Limb (tissue), 2 donors: ENCODE measurements around the gene KAT2A.
"Not testable (repeated sequence)": the region's sequence is repeated elsewhere in the genome, so short reads cannot be mapped to it uniquely, and the experiment has no call there.

ENCODE experiments used
- DNase-seq, 2 donors: peaks; one replicate each; pipeline ENCODE4 v3.0.0-alpha.2; 2016; ENCODE audit errors: extremely low spot score in 2 of 2

The KAT2A gene

GRCh38 chr17:42120770-42121769 is at the start of gene KAT2A:
Gene KAT2A, minus strand, starts transcription at chr17:42121367. Its CDS starts 63 bp downstream, at chr17:42121304.
- DNase-seq, result peak; percentile 80 to 91

GRCh38 chr17:42169351-42169750 is 48.2 kb upstream of the KAT2A start:
- DNase-seq, result no peak

- no peak for DNase-seq
Observed at GRCh38 chr17:42167807-42168206, 46.6 kb upstream of the KAT2A start.

DNA sequence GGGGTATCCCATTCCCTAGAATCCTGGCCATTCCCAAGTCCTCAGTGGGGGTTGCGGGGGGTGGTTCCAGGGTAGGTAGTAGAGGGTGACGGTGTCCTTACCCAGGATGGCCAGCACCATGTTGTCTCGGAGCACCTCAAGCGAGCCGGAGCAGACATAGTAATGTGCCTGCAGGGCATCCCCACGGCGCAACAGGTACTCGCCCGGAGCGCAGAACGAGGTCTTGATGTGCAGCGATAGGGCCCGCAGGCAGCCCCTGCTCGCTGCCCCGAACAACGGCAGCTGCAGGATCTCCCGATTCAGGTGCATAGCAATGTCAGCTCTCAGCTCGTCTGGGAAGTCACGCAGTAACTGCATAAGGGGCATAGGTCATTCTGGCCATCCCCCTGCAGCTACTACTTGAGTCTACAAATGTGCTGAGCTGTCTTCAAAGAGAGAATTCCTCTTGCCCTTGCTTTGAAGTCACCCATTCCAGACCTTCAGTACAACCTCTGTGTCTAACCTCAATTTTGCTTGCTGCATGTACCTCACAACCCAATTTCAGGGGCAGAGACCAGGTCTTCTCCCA is 45.1 kb upstream of the KAT2A start:
- DNase-seq, result no peak

DNA sequence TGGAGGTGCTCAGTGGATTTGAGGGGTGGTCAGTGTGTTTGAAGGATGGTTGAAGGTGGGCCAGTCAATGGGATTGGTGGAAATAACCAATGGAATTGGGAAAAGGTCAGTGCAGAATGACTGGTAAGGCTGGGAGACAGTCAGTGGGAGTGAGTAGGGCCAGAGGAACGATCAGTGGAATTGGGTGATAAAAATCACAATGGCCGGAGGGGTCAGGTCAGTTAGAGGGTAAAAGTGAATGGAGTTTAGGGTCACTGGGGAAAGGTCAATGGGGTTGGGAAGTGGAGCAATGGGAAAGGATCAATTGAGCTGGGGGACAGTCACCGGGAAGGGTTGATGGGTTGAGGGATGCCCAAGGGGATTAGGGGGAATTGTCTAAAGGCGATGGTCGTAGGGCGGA is 44.6 kb upstream of the KAT2A start:
- DNase-seq, result no peak

- DNase-seq, result no peak
Observed at GRCh38 chr17:42163696-42164407, 42.7 kb upstream of the KAT2A start.

DNA sequence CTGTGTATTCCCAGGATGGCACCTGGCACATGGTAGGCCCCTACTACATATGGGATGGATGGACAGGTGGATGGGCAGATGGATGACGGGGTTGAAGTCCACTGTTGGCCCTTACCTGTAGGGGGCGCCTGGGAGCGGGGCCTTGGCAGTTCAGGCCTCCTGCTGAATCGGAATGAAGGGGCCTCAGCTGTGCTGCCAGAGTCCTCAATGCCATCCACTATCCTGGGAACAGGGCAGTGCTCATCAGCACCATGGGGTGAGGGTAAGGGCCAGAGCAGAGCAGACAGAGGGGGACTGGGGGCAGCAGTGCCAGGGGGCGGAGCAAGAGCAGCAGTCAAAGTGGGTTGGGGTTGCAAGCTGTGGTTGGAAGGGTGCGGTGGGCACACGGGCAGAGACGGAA is 41.9 kb upstream of the KAT2A start:
- no peak for DNase-seq

DNA sequence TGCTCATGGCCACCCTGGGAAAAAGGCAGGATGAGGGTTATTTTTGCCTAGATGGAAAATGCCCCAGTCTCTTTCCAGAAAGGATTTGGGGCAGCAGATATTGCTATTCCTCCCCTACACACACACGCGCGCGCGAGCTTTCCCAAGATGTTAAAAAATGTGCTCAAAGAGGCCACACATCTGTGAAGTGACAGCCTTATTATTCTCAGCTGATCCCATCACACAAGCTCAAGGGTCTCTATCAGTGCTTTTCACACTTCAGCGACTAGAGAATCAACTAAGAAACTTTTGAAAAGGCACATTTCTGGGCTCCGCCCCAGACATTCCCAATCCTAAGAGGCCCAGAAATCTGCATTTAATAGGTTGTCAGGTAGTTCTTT is 39.4 kb upstream of the KAT2A start:
- no peak for DNase-seq

- no peak for DNase-seq
Observed at GRCh38 chr17:42159796-42160530, 38.8 kb upstream of the KAT2A start.

DNA sequence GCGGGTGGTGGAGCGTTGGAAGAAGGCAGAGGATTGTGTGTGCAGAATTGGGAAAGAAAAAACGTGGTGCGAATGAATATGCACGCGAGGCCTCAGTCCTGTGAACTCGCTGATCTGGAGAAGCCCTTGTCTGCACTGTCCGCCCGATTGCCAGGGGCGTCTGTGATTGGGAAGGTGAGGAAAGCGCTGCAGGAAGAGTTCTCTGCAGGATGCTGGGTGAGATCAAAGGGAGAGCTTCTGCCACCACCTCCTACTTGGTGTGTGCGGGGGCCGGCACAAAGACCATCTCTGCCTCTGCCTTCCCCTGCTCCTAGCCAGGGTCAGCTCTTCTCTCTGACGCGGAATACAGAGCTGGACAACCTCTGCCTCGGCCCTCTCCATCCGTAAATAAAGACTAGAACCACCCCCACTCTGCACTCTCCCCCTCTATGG is 34.5 kb upstream of the KAT2A start:
- DNase-seq, result peak in 1 of 2 donors; percentile 55

DNA sequence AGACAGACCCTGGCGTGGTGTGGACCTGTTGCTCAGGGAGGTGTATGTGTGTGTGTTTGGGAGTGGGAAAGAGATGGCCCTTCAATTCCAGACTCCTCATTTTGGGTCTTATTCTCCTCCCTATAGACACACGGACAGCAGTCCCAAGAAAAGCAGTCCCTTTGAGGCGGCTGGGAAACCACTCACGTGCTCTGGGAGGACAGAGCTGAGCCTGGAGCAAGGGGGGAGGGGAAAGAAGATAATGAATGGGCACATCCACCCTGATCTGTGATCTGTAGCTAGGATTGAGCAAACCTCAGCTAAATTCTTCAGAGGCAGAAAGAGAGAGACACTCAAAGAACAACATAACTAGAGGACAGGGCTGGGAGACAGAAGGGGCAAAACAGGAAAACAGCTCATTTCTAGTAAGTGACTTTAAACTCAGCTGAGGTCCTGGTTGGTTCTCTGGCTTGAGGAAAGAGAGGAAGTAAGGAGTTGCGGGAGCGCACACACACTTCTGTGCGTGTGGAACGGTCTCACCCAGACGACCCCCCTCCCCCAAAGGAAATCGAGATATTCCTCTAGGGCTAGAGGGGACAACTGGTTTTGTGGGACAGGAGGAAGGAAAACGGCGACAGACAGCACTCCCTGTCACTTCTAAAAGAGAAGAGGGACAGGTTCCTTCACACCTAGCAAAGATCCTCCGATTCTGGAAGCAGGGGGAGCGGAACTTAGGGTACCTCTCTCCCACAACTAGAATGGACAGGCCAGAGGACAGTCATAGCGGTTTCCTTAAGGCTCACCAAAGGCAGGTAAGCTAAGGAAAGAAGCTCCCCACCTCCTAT is 33.0 kb upstream of the KAT2A start:
- no peak for DNase-seq

DNA sequence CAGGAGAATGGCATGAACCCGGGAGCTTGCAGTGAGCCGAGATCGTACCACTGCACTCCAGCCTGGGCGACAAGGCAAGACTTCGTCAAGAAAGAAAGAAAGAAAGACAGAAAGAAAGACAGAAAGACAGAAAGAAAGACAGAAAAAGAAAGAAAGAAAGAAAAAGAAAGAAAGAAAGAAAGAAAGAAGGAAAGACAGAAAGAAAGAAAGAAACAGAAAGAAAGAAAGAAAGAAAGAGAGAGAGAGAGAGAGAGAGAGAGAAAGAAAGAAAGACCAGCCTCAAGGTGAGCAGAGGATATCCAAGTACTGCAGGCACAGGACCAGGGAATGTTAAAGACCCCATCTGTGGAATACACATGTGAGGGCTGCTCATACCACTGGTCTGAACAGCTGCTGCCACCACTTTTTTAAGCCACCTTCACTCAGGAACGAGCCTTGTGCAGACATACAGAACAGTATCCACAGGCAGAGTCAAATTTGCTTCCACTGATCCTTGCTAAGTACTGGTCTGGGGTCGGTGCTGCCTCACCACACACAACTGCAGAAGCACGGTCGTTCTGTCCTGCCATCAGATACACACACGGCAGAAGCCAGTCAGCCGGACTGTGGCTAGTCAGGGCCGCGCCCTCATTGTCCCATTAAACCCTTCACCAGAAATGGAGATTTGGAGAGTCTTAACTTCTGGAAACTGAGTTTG is 25.9 kb upstream of the KAT2A start:
- no peak for DNase-seq

- not testable (repeated sequence) for DNase-seq
Observed at GRCh38 chr17:42143138-42143537, 22.0 kb upstream of the KAT2A start.

DNA sequence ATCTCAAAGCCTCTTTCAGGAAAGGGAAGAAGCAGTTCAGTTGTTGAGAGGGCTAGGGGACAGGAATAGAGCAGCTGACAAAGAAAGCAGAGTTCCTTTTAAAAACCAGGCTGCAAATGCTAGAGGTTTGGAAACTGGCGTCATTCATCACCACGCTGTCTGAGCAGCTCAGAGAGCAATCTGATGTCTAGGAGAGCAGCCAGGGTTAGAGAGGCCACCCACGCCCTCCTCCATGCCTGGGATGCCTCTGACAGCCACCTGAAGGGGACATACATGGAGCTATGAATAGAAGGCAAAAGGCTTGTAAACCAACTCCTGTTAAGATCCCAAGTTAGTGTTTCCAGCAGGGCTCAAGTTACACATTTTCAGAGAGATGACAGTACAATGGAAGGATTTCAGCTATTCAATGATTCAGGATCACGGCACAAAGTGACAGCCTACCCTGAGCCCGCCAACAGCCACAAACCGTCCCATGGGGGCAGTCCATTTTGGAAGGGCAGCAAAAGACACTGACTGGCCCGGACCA is 21.3 kb upstream of the KAT2A start:
- DNase-seq, result no peak

GRCh38 chr17:42141382-42141781 is 20.2 kb upstream of the KAT2A start:
- no peak for DNase-seq

DNA sequence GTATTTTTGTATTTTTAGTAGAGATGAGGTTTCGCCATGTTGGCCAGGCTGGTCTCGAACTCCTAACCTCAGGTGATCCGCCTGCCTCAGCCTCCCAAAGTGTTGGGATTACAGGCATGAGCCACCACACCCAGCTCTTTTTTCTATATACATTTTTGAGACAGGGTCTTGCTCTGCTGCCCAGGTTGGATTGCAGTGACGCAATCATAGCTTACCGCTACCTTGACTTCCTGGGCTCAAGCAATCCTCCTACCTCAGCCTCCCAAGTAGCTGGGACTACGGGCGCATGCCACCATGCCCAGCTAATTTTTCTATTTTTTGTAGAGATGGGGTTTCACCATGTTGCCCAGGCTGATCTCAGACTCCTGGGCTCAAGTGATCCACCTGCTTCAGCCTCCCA is 19.5 kb upstream of the KAT2A start:
- DNase-seq, result not testable (repeated sequence)

- no peak for DNase-seq
Observed at GRCh38 chr17:42138749-42139492, 17.8 kb upstream of the KAT2A start.

DNA sequence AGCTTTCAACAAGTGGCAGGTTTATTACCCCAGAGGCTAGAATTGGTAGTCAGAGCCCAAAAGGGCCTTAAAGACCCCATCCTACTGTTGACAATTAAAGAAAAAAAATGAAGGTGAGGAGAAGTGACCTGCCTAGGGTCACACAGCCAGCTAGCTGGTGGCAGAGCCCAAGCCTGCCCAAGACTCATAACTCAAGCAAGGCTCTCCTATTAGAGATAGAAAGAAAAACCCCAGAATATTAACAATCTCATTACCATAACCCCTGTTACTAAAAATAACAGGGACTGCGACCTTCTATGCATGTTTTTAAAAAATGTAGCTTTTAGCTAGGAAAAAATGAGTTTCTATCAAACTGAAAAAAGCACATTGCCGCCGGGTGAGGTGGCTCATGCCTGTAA is 15.5 kb upstream of the KAT2A start:
- no peak for DNase-seq
